Heart left ventricle (tissue), 16 donors: ENCODE data around the gene CIAO3. TPM values are rescaled to one million over a fixed set of nuclear protein-coding genes. Genes with fewer than 3 reads are reported as not detected.

Experiments
- ATAC-seq, 4 donors: fragments of 200-7000 bp; cut with Tn5 transposase; one replicate each; pipeline ENCODE4 v1.9.1; 2020 to 2022; ENCODE audit warnings: moderate library complexity in 4 of 4, mild to moderate bottlenecking in 3 of 4, moderate number of reproducible peaks in 1 of 4
- DNase-seq, 5 donors: peaks; one replicate each; pipeline ENCODE4 v3.0.0-alpha.2; 2020
- H3K27ac ChIP-seq, 12 donors: fragments of 200-600 bp; sonication (generic) in 4 of 12; one replicate each; pipeline versions ENCODE4 v1.5.0 to v1.8.0; 2016 to 2022; ENCODE audit warnings: mild to moderate bottlenecking in 2 of 12
- H3K27me3 ChIP-seq, 9 donors: fragments of 200-600 bp; sonication (generic) in 2 of 9; one replicate each; pipeline versions ENCODE4 v1.5.1 to v1.8.0; 2016 to 2022; ENCODE audit warnings: mild to moderate bottlenecking in 3 of 9
- H3K36me3 ChIP-seq, 9 donors: fragments of 200-600 bp; sonication (generic) in 2 of 9; one replicate each; pipeline versions ENCODE4 v1.5.0 to v1.8.0; 2018 to 2022; ENCODE audit warnings: mild to moderate bottlenecking in 2 of 9
- H3K4me1 ChIP-seq, 12 donors: fragments of 200-600 bp; sonication (generic) in 4 of 12; one replicate each; pipeline versions ENCODE4 v1.5.0 to v1.8.0; 2016 to 2022; ENCODE audit warnings: mild to moderate bottlenecking in 3 of 12
- H3K4me3 ChIP-seq, 12 donors: fragments of 200-600 bp; sonication (generic) in 4 of 12; one replicate each; pipeline versions ENCODE4 v1.5.0 to v1.8.0; 2017 to 2022; ENCODE audit warnings: mild to moderate bottlenecking in 9 of 12, moderate library complexity in 4 of 12
- H3K9me3 ChIP-seq, 12 donors: fragments of 200-600 bp; sonication (generic) in 4 of 12; one replicate each; pipeline versions ENCODE4 v1.5.0 to v1.8.0; 2016 to 2022; ENCODE audit warnings: mild to moderate bottlenecking in 1 of 12
- CTCF ChIP-seq, 12 donors: fragments of 200-600 bp; sonication (generic) in 4 of 12; IDR thresholded peaks; one replicate each; pipeline versions ENCODE4 v1.5.0 to v1.8.0; 2018 to 2022; ENCODE audit warnings: antibody characterized with exemption in 12 of 12, mild to moderate bottlenecking in 5 of 12
- POLR2A ChIP-seq, 2 donors: fragments of 450-650 bp; IDR thresholded peaks; one replicate each; pipeline ENCODE4 v1.6.1; 2017; ENCODE audit warnings: antibody characterized with exemption in 2 of 2, mild to moderate bottlenecking in 2 of 2, moderate library complexity in 2 of 2
- WGBS, 4 donors: extraction: QIAGEN DNeasy Blood & Tissue Kit in 2 of 4; methylation state at CpG; one replicate each; pipeline versions ENCODE4 v1.1.5 to v1.1.7; 2013 to 2018; 5-methylcytosine and 5-hydroxymethylcytosine counted together
- intact Hi-C, 10 donors: fragments of 100-400 bp; cut with DNase I; formaldehyde crosslinking; loops; one replicate each; pipeline versions ENCODE4 v1.11.1 to v1.14.2; 2022
- polyA plus RNA-seq, 2 donors: library from polyadenylated mRNA; stranded (reverse); fragments of 200-250 nt; gene quantifications; one replicate each; pipeline ENCODE4 v1.2.3, GENCODE V29; 2013
- total RNA-seq, 9 donors: library from RNA; depleted of rRNA in 2 of 9; stranded (reverse); fragments of >200 nt in 2 of 9; fragmentation: NEBNext Ultra II Directional in 3 of 9; extraction: Animal tissue kit (Norgen Biotek cat#: 25700) in 3 of 9; gene quantifications; one replicate each; pipeline versions ENCODE4 v1.1.0 to v1.2.4, GENCODE V29; 2016 to 2023
- donor health status: ischemic (EF 13 %, LVEDD 7.1; RV severe dilation, severe dysfunction).
- donor health status: healthy with polysubstance abuse.
- donor health status: DM: no; HTN: yes; CAD: no.
- donor health status: DM: no; HTN: no; CAD: no.
- donor health status: ischemic (EF 25% LVEDD 6.9; RV normal size, moderate dysfunction).
- donor health status: ischemic (EF 25% LVEDD 5.7; RV mildly dilated, moderate dysfunction).
- donor health status: healthy.
- donor health status: DM: yes; HTN: yes; CAD: no.
- donor health status: ischemic (EF 35%, LVEDD 5.7; RV mildly dilated, moderate dysfunction).
- donor health status: nonischemic (EF 11% LVEDD 7.7; RV severe dilation, severe dysfunction).
- donor health status: DM: yes; HTN: yes; CAD: no.
- donor health status: PGD.
- donor health status: ischemic (EF 29% LVEDD 5.4; RV normal size, mild dysfunction).
- donor health status: nonischemic (EF 23%, LVEDD 6.1; RV moderate dilation, normal function).

The CIAO3 gene
- total and polyA plus RNA-seq, 11 donors = 21.4 to 41.5 (median 28.2) TPM

GRCh38 chr16:762595-763268 is 21.9 kb upstream of the CIAO3 start:
- H3K27ac ChIP-seq = no peak overlapping the region
- intact Hi-C loops = no loop called here
- ATAC-seq (no peak), DNase-seq (peak in 1 of 5 donors; percentile 2)
- peaks cover 0 to 4% (median 0%) of the 10 kb centered on the region in 12 donors for H3K4me1 ChIP-seq
- H3K9me3 ChIP-seq = no peaks in the 10 kb centered on the region
- H3K4me3 ChIP-seq = no peak overlapping the region
- 70 to 78% (median 73%) methylated on average over 11 to 17 of the region's 17 CpGs for whole genome bisulfite sequencing, 4 donors
- no peak for TF ChIP-seq CTCF (IDR thresholded peaks at IDR 0.05)
- no peak for TF ChIP-seq POLR2A (IDR thresholded peaks at IDR 0.05)
- no peaks in the 10 kb centered on the region for H3K36me3 ChIP-seq
- peaks cover 0 to 17% (median 0%) of the 10 kb centered on the region in 9 donors for H3K27me3 ChIP-seq

GRCh38 chr16:761625-762513 is 21.1 kb upstream of the CIAO3 start:
- no peaks in the 10 kb centered on the region for H3K9me3 ChIP-seq
- H3K4me1 ChIP-seq = peaks cover 0 to 4% (median 0%) of the 10 kb centered on the region in 12 donors
- DNase-seq (peak in 1 of 5 donors; percentile 2), ATAC-seq (no peak)
- no peaks in the 10 kb centered on the region for H3K36me3 ChIP-seq
- H3K27ac ChIP-seq = no peak overlapping the region
- H3K27me3 ChIP-seq = peaks cover 0 to 17% (median 0%) of the 10 kb centered on the region in 9 donors
- intact Hi-C loops = no loop called here
- no peak overlapping the region for H3K4me3 ChIP-seq
- WGBS, 4 donors = 63 to 72% (median 67%) methylated on average over 4 to 22 of the region's 22 CpGs
- TF ChIP-seq POLR2A (IDR thresholded peaks at IDR 0.05) (no peak), CTCF (IDR thresholded peaks at IDR 0.05) (no peak)

- Histone ChIP-seq H3K4me1 (peaks cover 0 to 4% (median 0%) of the 10 kb centered on the region in 12 donors), H3K27me3 (peaks cover 0 to 20% (median 0%) of the 10 kb centered on the region in 9 donors), H3K36me3 (no peaks in the 10 kb centered on the region), H3K4me3 (no peak within 1 kb of the TSS), H3K27ac (no peak within 1 kb of the TSS), H3K9me3 (no peaks in the 10 kb centered on the region)
- DNase-seq (peak in 1 of 5 donors; percentile 6), ATAC-seq (no peak)
- WGBS, 4 donors = 73 to 78% (median 76%) methylated on average over 32 to 37 of the region's 37 CpGs
- intact Hi-C loops = no loop called here
- TF ChIP-seq POLR2A (IDR thresholded peaks at IDR 0.05) (no peak), CTCF (IDR thresholded peaks at IDR 0.05) (no peak)
These were observed 19.9 kb upstream of the CIAO3 start, which contains the start of gene MSLN for GRCh38 chr16:760545-761343. TSS of gene MSLN (plus strand) at chr16:760734. CDS start at chr16:762681, 1,947 bp downstream.
